ENCODE measurements around the gene PIN4. TPM values are rescaled to one million over a fixed set of nuclear protein-coding genes. Genes with fewer than 3 reads are reported as not detected.
A peak's percentile ranks its signal among the peaks of the same experiment; 100 is the strongest.

The PIN4 gene
- total RNA-seq, 2 donors from 2014 or later: 3.9 to 11.8 TPM

DNA sequence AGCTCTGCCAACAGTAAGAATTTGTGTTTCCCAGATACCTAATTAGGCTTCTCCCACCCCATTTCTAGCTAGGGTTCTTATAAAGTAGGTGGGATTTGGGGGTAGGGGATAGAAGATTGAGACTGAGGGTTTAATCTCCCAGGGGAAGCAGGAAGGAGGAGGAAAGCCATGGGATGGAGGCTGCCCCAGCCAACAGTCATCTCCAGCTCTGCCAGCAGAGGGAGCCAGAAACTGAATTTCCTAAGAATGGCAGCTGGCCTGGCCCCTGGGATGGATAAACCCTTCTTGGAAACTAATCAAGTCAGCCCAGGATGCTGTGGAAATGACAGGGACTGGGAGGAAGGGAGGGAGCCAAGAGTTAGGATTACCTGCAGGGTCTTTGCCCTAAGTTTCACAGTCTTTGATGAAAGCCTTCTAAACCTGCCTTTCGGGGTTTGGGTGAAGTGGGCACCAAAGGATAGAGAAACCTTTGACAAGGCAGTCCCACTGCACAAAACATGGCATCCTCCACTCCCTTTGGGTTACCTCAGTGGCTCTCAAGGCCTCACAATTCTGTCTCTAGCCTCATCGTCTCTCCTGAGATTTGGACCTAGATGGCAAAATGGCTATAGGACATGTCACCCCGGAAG lies 64.0 kb downstream of the PIN4 start:
- Histone ChIP-seq H3K27me3 (no peaks in the 10 kb centered on the region), H3K9me3 (no peaks in the 10 kb centered on the region), H3K27ac (no peak overlapping the region), H3K36me3 (no peaks in the 10 kb centered on the region), H3K4me3 (no peak overlapping the region), H3K4me1 (no peaks in the 10 kb centered on the region)
- no peak for DNase-seq (ENCODE audit: low spot score)
- TF ChIP-seq, protein P1, sequence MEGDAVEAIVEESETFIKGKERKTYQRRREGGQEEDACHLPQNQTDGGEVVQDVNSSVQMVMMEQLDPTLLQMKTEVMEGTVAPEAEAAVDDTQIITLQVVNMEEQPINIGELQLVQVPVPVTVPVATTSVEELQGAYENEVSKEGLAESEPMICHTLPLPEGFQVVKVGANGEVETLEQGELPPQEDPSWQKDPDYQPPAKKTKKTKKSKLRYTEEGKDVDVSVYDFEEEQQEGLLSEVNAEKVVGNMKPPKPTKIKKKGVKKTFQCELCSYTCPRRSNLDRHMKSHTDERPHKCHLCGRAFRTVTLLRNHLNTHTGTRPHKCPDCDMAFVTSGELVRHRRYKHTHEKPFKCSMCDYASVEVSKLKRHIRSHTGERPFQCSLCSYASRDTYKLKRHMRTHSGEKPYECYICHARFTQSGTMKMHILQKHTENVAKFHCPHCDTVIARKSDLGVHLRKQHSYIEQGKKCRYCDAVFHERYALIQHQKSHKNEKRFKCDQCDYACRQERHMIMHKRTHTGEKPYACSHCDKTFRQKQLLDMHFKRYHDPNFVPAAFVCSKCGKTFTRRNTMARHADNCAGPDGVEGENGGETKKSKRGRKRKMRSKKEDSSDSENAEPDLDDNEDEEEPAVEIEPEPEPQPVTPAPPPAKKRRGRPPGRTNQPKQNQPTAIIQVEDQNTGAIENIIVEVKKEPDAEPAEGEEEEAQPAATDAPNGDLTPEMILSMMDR (IDR thresholded peaks at IDR 0.05): peak; percentile 38 to 72

DNA sequence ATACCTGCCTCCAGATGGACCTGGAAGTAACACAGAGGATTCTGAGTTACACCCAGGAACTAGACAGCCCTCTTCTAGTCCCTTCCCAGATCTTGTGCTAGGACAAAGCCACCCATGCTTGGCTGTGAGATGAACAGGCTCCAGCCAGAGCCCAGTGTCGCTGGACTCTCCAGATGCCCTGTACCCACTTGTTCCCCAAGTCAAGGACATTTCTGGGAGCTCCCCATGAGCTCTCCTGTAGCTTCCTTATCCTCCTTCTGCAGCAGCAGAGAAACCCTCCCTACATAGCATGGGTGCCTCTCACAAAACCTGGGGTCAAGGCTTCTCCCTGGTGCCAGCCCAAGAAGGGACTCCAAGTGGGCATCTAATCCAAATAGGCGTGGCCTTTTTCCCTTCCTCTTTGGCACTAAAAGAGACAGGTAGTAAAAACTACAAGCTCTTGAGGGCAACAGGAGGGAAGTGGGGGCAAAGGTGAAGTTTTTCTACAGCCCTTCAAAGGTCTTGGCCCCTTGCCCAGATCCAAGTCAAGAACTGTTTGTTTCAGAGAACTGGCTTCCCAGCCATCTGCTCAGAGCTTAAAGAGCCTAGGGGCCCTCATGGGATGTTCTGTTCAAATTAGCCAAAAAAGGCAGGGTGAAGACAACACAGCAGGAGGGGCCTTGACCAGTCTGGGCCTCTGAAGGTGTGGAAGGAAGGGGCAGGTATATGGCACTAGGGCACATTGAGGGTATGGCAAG lies 65.8 kb downstream of the PIN4 start:
- H3K9me3 ChIP-seq: no peaks in the 10 kb centered on the region
- TF ChIP-seq, protein P1 (IDR thresholded peaks at IDR 0.05): no peak
- no peaks in the 10 kb centered on the region for H3K4me1 ChIP-seq
- no peak overlapping the region for H3K27ac ChIP-seq
- H3K36me3 ChIP-seq: no peaks in the 10 kb centered on the region
- no peak overlapping the region for H3K4me3 ChIP-seq
- no peak for DNase-seq (ENCODE audit: low spot score)
- no peaks in the 10 kb centered on the region for H3K27me3 ChIP-seq

Other genes with a start within 250 kb of the PIN4 start
- gene RTL5, start 49.8 kb upstream of the PIN4 start, total RNA-seq: 1 to 10 TPM; 1.5 to 3.0 TPM
- under 1 TPM in 1 of 2 donors, not detected in 1; 0.15 TPM for gene ERCC6L, start 57.3 kb downstream of the PIN4 start, total RNA-seq
- 100 to 1,000 TPM; 400 to 629 TPM for gene RPS4X, start 95.5 kb downstream of the PIN4 start, total RNA-seq
- under 1 TPM in 1 of 2 donors, not detected in 1; 0.51 TPM for gene CITED1, start 124.2 kb downstream of the PIN4 start, total RNA-seq

All from right atrium auricular region (tissue), 2 donors.